Parathyroid adenoma (tissue), 2 donors: ENCODE measurements around the gene MOSPD3.

Experiments used
- H2AFZ ChIP-seq: fragments of 300-600 bp; sonication (generic); one replicate; pipeline ENCODE4 v1.7.0; 2017; ENCODE audit warnings: antibody characterized with exemption, mild to moderate bottlenecking
- H3K27ac ChIP-seq: fragments of 300-600 bp; sonication (generic); one replicate; pipeline ENCODE4 v1.7.0; 2017
- H3K27me3 ChIP-seq: fragments of 300-600 bp; sonication (generic); one replicate; pipeline ENCODE4 v1.7.0; 2017; ENCODE audit warnings: low read length; ENCODE audit not compliant: control insufficient read depth, insufficient read depth
- H3K36me3 ChIP-seq: fragments of 300-600 bp; sonication (generic); one replicate; pipeline ENCODE4 v1.7.0; 2017; ENCODE audit warnings: low read length; ENCODE audit not compliant: control insufficient read depth, insufficient read depth
- H3K4me1 ChIP-seq: fragments of 300-600 bp; sonication (generic); one replicate; pipeline ENCODE4 v1.7.0; 2017; ENCODE audit warnings: control low read depth
- H3K4me2 ChIP-seq: fragments of 300-600 bp; sonication (generic); one replicate; pipeline ENCODE4 v1.7.0; 2017; ENCODE audit warnings: low read length
- H3K4me3 ChIP-seq: fragments of 300-600 bp; sonication (generic); one replicate; pipeline ENCODE4 v1.7.0; 2017; ENCODE audit warnings: low read depth, low read length
- H3K79me2 ChIP-seq: fragments of 300-600 bp; sonication (generic); one replicate; pipeline ENCODE4 v1.7.0; 2017; ENCODE audit warnings: control low read depth
- H3K9ac ChIP-seq: fragments of 300-600 bp; sonication (generic); one replicate; pipeline ENCODE4 v1.7.0; 2017; ENCODE audit warnings: mild to moderate bottlenecking
- H3K9me3 ChIP-seq: fragments of 300-600 bp; sonication (generic); one replicate; pipeline ENCODE4 v1.7.0; 2017; ENCODE audit warnings: low read length; ENCODE audit not compliant: control insufficient read depth
- TF ChIP-seq, protein P1 (sequence below): fragments of 300-600 bp; sonication (generic); IDR thresholded peaks from one replicate; pipeline ENCODE4 v1.7.0; 2017; ENCODE audit warnings: antibody characterized with exemption, mild to moderate bottlenecking
- donor health status: primary hyperparathyroidism.

Gene MOSPD3

GRCh38 chr7:100623951-100624824 lies 11.8 kb downstream of the MOSPD3 start:
- Histone ChIP-seq H3K27ac (no peak overlapping the region), H3K27me3 (no peaks in the 10 kb centered on the region), H2AFZ (no peak overlapping the region), H3K4me1 (no peaks in the 10 kb centered on the region), H3K9ac (no peak overlapping the region), H3K4me2 (no peak overlapping the region), H3K9me3 (no peaks in the 10 kb centered on the region), H3K79me2 (no peaks in the 10 kb centered on the region), H3K4me3 (no peak overlapping the region), H3K36me3 (no peaks in the 10 kb centered on the region)
- TF ChIP-seq, protein P1, sequence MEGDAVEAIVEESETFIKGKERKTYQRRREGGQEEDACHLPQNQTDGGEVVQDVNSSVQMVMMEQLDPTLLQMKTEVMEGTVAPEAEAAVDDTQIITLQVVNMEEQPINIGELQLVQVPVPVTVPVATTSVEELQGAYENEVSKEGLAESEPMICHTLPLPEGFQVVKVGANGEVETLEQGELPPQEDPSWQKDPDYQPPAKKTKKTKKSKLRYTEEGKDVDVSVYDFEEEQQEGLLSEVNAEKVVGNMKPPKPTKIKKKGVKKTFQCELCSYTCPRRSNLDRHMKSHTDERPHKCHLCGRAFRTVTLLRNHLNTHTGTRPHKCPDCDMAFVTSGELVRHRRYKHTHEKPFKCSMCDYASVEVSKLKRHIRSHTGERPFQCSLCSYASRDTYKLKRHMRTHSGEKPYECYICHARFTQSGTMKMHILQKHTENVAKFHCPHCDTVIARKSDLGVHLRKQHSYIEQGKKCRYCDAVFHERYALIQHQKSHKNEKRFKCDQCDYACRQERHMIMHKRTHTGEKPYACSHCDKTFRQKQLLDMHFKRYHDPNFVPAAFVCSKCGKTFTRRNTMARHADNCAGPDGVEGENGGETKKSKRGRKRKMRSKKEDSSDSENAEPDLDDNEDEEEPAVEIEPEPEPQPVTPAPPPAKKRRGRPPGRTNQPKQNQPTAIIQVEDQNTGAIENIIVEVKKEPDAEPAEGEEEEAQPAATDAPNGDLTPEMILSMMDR = no peak

DNA sequence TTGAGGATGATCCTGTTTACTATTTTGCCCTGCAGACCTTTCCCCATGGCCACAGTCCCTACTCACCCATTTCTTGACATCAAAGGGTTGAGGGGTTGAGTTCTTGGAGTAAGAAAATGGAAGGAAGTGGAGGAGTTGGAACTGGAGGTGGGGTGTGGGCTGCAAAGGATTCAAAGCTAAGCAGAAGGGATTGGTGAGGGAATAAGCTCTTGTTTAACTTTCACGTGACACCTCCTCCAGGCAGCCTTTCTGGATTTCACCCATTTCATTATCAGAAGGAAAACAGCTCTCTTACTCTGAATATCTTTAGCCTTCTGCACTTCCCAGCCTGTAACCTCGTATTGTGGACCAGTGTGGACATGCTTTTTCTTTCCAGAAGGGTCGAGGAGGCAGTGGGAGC lies 13.7 kb downstream of the MOSPD3 start:
- Histone ChIP-seq H3K4me3 (no peak overlapping the region), H3K36me3 (no peaks in the 10 kb centered on the region), H3K79me2 (no peaks in the 10 kb centered on the region), H2AFZ (peak overlapping the region; percentile 61), H3K9ac (no peak overlapping the region), H3K27ac (no peak overlapping the region), H3K4me1 (no peaks in the 10 kb centered on the region), H3K4me2 (peak overlapping the region; percentile 70), H3K9me3 (no peaks in the 10 kb centered on the region), H3K27me3 (no peaks in the 10 kb centered on the region)
- TF ChIP-seq, protein P1 = no peak

- H2AFZ ChIP-seq = peak overlapping the region; percentile 61
- peak overlapping the region; percentile 70 for H3K4me2 ChIP-seq
- H3K9ac ChIP-seq = no peak overlapping the region
- H3K4me1 ChIP-seq = no peaks in the 10 kb centered on the region
- no peaks in the 10 kb centered on the region for H3K9me3 ChIP-seq
- no peaks in the 10 kb centered on the region for H3K27me3 ChIP-seq
- H3K79me2 ChIP-seq = no peaks in the 10 kb centered on the region
- H3K36me3 ChIP-seq = no peaks in the 10 kb centered on the region
- H3K27ac ChIP-seq = no peak overlapping the region
- H3K4me3 ChIP-seq = peak overlapping the region; percentile 33
- TF ChIP-seq, protein P1 = no peak
These were observed 14.3 kb downstream of the MOSPD3 start for GRCh38 chr7:100626530-100627237.

GRCh38 chr7:100627238-100627549 lies 14.9 kb downstream of the MOSPD3 start:
- H3K27me3 ChIP-seq = no peaks in the 10 kb centered on the region
- TF ChIP-seq, protein P1 = no peak
- H2AFZ ChIP-seq = no peak overlapping the region
- no peaks in the 10 kb centered on the region for H3K9me3 ChIP-seq
- no peak overlapping the region for H3K4me2 ChIP-seq
- H3K4me3 ChIP-seq = no peak overlapping the region
- H3K79me2 ChIP-seq = no peaks in the 10 kb centered on the region
- no peaks in the 10 kb centered on the region for H3K4me1 ChIP-seq
- H3K36me3 ChIP-seq = no peaks in the 10 kb centered on the region
- no peak overlapping the region for H3K27ac ChIP-seq
- no peak overlapping the region for H3K9ac ChIP-seq
